GM21447 (cell line): Measurements from ENCODE around the gene CDK14.

ENCODE experiments used
- ATAC-seq: cut with Tn5 transposase; IDR thresholded peaks from one replicate; pipeline ENCODE4 v1.9.1; 2021; ENCODE audit not compliant: unreplicated experiment

Gene CDK14

GRCh38 chr7:90938371-90938770 lies 342.2 kb downstream of the CDK14 start:
- no peak for ATAC-seq

GRCh38 chr7:90939666-90940065 lies 343.5 kb downstream of the CDK14 start:
- ATAC-seq: no peak

DNA sequence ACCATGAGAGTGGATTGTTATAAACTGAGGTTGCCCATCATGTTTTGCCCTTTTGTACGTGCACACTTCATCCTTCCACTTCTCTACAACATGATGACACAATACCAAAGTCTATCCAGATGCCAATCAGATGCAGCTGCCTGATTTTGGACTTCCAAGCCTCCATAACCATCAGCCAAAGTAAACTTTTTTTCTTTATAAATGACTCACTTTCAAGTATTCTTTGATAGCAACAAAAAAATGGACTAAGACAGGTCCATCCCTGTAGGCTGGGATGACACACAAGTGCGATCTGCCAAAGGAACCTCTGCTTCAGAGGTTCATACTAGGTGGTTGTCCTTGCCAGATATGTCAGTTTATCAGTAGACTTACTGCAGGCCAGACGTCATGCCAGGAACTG lies 347.9 kb downstream of the CDK14 start:
- no peak for ATAC-seq

DNA sequence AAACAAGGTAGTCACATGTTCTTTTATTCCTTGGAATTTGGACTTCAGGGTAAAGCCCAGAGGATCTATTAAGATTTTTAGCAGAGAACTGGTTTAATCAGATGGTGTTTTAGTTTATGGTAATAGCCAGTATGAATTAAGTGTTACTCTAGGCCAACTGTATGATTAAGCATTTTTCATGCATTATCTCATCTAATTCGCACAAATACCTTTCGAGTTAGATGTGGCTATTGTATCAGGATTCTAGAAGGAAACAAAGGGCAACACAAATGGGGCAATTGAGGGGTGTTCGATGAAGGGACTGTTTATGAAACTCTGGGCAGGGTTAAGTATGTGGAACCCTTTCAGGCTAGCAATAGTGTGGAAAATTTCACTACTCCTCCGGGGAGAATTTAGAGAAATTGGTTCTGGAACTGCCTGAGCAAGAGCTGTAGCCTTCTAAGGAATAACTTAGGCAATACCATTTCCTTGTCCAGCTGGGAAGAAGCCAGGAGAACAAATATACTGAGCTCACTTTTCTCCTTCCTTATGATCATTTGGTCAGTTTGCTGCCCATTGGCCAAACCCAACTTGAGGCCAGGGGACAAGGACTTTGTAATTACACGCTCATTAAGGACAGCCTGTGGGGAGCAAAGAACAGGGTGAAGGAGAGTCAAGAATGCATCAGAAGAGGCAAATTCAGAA lies 349.1 kb downstream of the CDK14 start:
- ATAC-seq: no peak

- ATAC-seq: no peak
These were observed 350.8 kb downstream of the CDK14 start for GRCh38 chr7:90946730-90947501.

GRCh38 chr7:90948085-90948484 lies 352.0 kb downstream of the CDK14 start:
- no peak for ATAC-seq

DNA sequence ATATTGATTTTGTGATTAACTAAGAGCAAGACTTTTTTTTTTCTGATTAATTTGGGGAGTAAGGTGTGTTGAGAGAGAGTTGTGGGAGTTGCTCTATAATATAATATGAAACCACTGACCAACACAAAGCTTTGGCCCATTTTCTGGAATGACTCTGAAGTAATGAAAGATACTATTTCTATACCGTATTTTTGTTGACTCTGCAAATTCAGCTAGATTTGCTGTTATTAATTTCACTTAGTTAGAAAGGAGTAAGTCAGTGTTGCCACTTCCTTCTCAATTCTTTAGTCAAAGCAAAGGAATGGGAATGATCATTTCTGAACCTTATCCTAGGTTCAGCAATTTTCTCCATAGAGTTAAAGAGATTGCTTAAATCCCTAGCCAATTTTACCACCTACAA lies 355.1 kb downstream of the CDK14 start:
- ATAC-seq: no peak

GRCh38 chr7:90951986-90952954 lies 356.1 kb downstream of the CDK14 start:
- ATAC-seq: no peak

GRCh38 chr7:90955641-90956207 lies 359.6 kb downstream of the CDK14 start:
- ATAC-seq: no peak

DNA sequence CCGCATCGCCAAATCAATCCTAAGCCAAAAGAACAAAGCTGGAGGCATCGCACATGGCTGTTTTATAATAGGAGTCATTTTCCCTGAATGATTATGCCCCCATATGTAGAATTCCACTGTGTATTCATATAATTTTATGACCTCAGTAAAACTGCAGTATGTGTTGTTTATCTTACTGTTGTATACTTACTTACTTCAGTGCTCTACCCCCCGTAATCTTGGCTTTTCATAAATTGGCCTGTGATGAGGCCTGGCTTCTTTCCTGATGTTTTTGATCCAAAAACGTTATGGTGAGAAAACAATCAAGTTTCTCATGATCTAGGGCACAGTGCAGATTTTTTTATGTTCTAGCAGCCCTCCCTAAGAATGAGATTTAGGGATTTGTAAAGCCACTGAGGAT lies 361.8 kb downstream of the CDK14 start:
- no peak for ATAC-seq

GRCh38 chr7:90958647-90959046 lies 362.5 kb downstream of the CDK14 start:
- ATAC-seq: no peak

DNA sequence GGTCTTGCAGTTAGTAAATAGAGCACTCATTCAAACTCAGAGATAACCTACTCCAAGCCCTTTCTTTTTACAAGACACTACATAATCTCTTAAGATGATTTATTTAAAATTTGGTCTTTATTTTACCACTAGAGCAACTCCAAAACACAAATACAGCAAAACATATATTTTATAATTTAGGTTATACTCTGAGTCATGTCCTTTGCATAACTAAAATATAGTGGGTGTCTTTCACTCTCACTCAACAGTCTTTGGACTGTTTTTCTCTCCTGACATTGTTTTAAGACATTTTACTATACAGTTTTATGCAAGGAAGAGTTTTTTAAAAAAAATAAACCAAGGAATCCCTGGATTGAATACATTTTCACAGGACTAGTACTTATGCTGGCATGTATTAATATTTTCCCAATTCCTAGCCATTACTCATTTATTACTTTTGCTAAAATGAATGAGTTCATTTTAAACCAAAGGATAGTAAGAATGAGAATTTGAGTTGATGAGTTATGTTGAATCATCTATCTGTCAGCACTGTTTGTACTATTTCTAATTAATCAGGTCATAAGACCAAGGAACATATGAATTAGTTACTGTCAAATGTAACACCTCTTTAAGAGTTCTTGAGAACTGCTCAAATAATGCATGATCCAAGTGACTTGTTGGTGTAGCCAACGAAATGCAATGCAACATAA lies 365.1 kb downstream of the CDK14 start:
- no peak for ATAC-seq

GRCh38 chr7:90965211-90965610 lies 369.1 kb downstream of the CDK14 start:
- no peak for ATAC-seq

GRCh38 chr7:90966346-90966745 lies 370.2 kb downstream of the CDK14 start:
- ATAC-seq: no peak

DNA sequence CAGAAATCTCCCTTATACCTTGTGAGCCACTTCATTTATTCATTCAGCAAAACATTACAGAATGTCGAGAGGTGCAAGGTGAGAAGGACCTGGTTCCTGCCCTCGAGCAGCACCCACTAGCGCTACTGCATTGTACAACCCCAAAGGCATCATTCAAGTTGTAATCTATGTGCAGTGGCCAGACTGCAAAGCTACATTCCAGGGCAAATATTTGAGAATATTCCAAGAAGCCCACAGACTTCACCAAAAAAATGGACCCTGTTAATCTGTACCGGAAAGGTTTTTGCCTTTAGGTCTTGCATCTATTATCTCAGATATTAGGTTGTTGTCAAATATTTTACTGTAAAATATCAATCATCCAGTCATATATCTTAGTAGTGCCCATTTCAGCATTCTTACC lies 372.8 kb downstream of the CDK14 start:
- ATAC-seq: no peak

- no peak for ATAC-seq
These were observed 376.9 kb downstream of the CDK14 start for GRCh38 chr7:90972906-90973550.

DNA sequence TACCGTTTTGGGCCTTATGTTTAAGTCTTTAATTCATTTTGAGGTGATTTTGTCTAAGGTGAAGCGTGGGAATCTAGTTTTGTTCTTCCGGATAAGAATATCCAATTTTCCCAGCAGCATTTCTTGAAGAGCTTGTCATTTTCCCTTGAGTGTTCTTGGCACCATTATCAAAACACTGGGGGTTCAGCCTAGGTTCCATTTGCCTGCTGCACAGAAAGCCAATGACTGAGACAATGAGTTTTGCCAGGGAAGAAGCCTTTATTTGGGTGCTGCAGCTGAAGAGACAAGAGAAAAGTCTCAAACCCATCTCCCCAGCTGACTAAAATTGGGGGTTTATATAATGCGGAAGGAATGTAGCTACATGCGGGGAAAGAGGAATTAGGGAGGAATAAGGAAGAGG lies 380.9 kb downstream of the CDK14 start:
- no peak for ATAC-seq

DNA sequence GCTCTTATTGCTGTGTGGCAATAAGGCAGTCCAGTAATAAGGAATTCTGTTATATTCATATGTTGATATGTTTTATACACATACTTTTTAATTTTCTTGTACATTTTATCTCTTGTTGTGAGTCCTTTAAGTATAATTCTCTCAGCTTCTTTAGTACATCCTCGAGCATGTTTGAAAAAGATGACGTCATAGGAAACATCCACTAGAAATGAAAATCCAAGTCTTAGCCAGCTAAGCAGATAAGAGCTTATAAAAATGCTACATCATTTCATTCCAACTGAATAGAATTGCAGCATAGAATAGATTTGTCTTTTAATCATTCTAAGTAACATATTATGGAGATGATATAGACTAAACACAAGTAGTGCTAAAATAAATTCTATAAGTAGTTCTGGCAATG lies 384.4 kb downstream of the CDK14 start:
- no peak for ATAC-seq

DNA sequence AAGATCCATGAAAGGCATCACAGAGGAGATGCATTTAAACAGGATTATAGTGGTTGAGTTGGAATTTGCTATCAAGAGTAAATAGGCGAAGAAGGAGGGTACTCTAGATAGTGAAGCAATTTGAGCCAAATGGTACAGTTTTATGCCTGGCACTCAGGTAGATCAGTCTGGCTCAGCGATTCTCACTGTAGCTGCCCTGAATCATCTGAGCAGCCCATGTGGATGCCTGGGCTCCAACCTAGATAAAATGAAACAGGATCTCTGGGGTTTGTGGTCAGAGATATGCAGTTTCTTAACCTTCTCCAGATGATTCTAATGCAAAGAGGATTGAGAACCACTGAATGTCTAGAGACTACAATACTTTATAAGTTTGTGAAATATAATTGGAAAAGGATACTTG lies 386.1 kb downstream of the CDK14 start:
- no peak for ATAC-seq

DNA sequence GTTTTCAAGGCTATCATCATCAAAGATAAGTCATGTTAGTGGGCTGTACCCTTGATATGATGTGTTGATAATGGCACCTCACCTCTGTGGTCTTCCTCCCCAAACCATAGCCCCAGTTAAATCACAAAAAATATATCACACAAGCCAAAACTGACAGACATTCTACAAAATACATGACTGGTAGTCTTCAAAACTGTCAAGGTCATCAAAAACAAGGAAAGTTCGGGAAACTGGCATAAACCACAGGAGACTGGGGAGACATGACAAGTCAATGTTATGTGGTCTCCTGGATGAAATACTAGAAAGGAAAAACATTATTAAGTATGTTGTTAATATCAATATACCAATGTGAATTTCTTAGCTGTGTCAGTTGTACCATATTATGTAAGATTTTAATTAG lies 388.6 kb downstream of the CDK14 start:
- no peak for ATAC-seq
